ENCODE results near the gene AGT.

DNA sequence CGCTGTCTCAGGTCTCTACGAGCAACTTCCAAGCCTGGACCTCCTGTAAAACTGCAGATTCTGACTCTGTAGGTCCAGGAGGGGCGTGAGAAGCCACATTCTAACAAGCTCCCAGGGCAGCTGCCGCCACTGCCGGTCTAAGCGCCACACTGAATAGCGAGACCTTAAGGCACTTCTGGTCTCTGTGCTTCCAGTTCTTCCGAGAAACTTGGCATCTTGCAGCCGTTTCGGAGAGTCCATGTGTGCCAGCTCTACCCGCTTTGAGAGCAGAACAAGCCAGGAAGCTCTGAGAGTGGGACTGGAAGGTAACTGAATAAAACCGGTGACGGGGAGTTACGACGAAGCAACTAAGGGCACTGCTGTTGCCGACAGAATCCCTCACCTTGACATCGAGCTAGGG, 12.5 kb downstream of the AGT start:
- TF ChIP-seq, protein P1, sequence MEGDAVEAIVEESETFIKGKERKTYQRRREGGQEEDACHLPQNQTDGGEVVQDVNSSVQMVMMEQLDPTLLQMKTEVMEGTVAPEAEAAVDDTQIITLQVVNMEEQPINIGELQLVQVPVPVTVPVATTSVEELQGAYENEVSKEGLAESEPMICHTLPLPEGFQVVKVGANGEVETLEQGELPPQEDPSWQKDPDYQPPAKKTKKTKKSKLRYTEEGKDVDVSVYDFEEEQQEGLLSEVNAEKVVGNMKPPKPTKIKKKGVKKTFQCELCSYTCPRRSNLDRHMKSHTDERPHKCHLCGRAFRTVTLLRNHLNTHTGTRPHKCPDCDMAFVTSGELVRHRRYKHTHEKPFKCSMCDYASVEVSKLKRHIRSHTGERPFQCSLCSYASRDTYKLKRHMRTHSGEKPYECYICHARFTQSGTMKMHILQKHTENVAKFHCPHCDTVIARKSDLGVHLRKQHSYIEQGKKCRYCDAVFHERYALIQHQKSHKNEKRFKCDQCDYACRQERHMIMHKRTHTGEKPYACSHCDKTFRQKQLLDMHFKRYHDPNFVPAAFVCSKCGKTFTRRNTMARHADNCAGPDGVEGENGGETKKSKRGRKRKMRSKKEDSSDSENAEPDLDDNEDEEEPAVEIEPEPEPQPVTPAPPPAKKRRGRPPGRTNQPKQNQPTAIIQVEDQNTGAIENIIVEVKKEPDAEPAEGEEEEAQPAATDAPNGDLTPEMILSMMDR (IDR thresholded peaks at IDR 0.05; ENCODE audit: insufficient read depth, low read length, poor library complexity, severe bottlenecking) = no peak
- no peak for TF ChIP-seq EZH2phosphoT487 (conservative IDR thresholded peaks at IDR 0.05; ENCODE audit: low read length)

All from SU-DHL-6 (cell line).